Tibial artery (tissue), 4 donors: ENCODE data around the gene ABL2.
"Not testable (repeated sequence)": the region's sequence is repeated elsewhere in the genome, so short reads cannot be mapped to it uniquely, and the experiment has no call there.

Experiments used
- DNase-seq, 2 donors: peaks; one replicate each; pipeline ENCODE4 v3.0.0-alpha.2; 2019
- H3K27ac ChIP-seq, 2 donors: fragments of 200-600 bp; sonication (generic) in 1 of 2; 1 replicate in 1 of 2; 2 replicates in 1 of 2; pipeline ENCODE4 v1.5.1; 2018 to 2019; ENCODE audit warnings: mild to moderate bottlenecking in 1 of 2
- H3K27me3 ChIP-seq, 2 donors: fragments of 200-600 bp; sonication (generic) in 1 of 2; one replicate each; pipeline versions ENCODE4 v1.5.1 to v1.6.0; 2016 to 2019
- H3K36me3 ChIP-seq, 3 donors: fragments of 200-600 bp; sonication (generic) in 2 of 3; one replicate each; pipeline ENCODE4 v1.5.1; 2016 to 2019; ENCODE audit warnings: mild to moderate bottlenecking in 2 of 3
- H3K4me1 ChIP-seq, 4 donors: fragments of 200-600 bp; sonication (generic) in 2 of 4; 1 replicate in 3 of 4; 2 replicates in 1 of 4; pipeline ENCODE4 v1.5.1; 2016 to 2019
- H3K4me3 ChIP-seq, 2 donors: fragments of 200-600 bp; sonication (generic) in 1 of 2; 1 replicate in 1 of 2; 2 replicates in 1 of 2; pipeline ENCODE4 v1.5.1; 2018 to 2019; ENCODE audit warnings: mild to moderate bottlenecking in 2 of 2
- H3K9me3 ChIP-seq, 3 donors: fragments of 200-600 bp; sonication (generic) in 1 of 3; one replicate each; pipeline ENCODE4 v1.5.1; 2016 to 2019
- intact Hi-C: fragments of 100-400 bp; cut with DNase I; formaldehyde crosslinking; loops from one replicate; pipeline ENCODE4 v1.15.0; 2023; ENCODE audit warnings: low total_unique reads
- TF ChIP-seq, protein P1 (sequence below), 2 experiments: fragments of 200-600 bp in 1 of 2; fragments of 450-650 bp in 1 of 2; IDR thresholded peaks; one replicate each; pipeline ENCODE4 v1.5.1; 2017 to 2019; ENCODE audit warnings: antibody characterized with exemption in 2 of 2, mild to moderate bottlenecking in 1 of 2, moderate library complexity in 1 of 2

Gene ABL2

DNA sequence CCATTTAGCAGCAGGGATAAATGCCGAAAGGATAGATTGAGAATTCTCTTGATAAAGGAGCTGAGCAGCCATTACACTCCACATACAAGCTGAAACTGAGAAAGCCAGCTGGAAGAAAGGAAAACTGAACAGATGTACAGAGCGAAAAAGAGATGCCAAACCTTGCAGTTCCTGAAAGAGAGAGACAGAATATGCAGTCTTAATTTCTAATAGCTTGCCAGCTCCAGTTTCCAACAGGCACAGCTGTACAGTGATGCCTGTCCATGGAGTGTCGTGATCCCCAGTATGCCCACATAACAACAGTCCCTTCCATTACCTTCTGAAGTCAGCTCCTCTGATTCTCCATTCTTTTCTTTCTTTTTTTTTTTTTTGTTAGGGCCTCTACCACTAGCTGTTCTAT lies 22.7 kb downstream of the ABL2 start:
- Histone ChIP-seq H3K4me1 (peaks cover 0 to 51% (median 9%) of the 10 kb centered on the region in 4 donors), H3K36me3 (no peaks in the 10 kb centered on the region), H3K27me3 (no peaks in the 10 kb centered on the region), H3K9me3 (no peaks in the 10 kb centered on the region), H3K27ac (no peak overlapping the region), H3K4me3 (no peak overlapping the region)
- intact Hi-C loops: no loop called here
- no peak for DNase-seq
- TF ChIP-seq, protein P1, sequence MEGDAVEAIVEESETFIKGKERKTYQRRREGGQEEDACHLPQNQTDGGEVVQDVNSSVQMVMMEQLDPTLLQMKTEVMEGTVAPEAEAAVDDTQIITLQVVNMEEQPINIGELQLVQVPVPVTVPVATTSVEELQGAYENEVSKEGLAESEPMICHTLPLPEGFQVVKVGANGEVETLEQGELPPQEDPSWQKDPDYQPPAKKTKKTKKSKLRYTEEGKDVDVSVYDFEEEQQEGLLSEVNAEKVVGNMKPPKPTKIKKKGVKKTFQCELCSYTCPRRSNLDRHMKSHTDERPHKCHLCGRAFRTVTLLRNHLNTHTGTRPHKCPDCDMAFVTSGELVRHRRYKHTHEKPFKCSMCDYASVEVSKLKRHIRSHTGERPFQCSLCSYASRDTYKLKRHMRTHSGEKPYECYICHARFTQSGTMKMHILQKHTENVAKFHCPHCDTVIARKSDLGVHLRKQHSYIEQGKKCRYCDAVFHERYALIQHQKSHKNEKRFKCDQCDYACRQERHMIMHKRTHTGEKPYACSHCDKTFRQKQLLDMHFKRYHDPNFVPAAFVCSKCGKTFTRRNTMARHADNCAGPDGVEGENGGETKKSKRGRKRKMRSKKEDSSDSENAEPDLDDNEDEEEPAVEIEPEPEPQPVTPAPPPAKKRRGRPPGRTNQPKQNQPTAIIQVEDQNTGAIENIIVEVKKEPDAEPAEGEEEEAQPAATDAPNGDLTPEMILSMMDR (IDR thresholded peaks at IDR 0.05): no peak

DNA sequence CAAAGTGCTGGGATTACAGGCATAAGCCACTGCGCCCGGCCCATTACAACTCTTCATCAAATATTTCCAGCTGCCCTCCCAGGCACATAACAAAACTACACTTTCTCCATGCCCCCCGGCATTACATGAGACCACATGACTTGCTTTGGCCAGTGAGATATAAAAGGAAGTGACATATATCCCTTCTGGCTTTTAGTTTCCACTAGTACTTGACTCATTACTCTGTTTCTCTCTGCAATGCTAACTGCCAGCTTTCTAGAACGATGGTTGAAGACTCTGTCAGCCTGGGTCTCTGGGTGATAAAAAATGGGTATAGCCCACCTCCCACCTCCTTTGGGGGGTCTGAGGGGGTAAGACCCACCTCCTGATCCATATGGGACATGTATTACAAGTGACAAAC lies 24.2 kb downstream of the ABL2 start:
- H3K27ac ChIP-seq: no peak overlapping the region
- no peaks in the 10 kb centered on the region for H3K36me3 ChIP-seq
- H3K4me1 ChIP-seq: peaks cover 0 to 51% (median 9%) of the 10 kb centered on the region in 4 donors
- DNase-seq: no peak
- H3K27me3 ChIP-seq: no peaks in the 10 kb centered on the region
- no peaks in the 10 kb centered on the region for H3K9me3 ChIP-seq
- TF ChIP-seq, protein P1 (IDR thresholded peaks at IDR 0.05): no peak
- no peak overlapping the region for H3K4me3 ChIP-seq
- intact Hi-C loops: no loop called here

DNA sequence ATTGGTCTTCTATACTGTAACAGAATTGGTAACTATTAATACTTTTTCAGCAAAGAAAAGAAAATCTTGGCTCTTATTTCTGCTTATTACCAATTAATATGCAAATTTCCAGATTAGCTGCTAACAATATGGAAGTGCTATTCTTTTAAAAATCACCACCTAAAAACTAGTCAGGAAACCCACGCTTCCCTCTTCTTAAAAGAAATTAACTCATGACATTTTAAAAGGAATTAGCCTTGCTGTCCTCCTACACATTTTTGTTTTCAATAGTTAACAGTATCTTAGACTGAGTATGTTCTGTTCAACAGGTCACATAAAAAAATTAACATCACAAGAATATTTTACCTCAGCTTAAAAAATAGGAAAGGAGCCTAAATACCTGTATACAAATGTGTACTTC lies 27.3 kb downstream of the ABL2 start:
- Histone ChIP-seq H3K9me3 (no peaks in the 10 kb centered on the region), H3K4me1 (peaks cover 0 to 28% (median 2%) of the 10 kb centered on the region in 4 donors), H3K36me3 (no peaks in the 10 kb centered on the region), H3K4me3 (no peak overlapping the region), H3K27ac (no peak overlapping the region), H3K27me3 (no peaks in the 10 kb centered on the region)
- no peak for DNase-seq
- TF ChIP-seq, protein P1 (IDR thresholded peaks at IDR 0.05): no peak
- intact Hi-C loops: no loop called here

DNA sequence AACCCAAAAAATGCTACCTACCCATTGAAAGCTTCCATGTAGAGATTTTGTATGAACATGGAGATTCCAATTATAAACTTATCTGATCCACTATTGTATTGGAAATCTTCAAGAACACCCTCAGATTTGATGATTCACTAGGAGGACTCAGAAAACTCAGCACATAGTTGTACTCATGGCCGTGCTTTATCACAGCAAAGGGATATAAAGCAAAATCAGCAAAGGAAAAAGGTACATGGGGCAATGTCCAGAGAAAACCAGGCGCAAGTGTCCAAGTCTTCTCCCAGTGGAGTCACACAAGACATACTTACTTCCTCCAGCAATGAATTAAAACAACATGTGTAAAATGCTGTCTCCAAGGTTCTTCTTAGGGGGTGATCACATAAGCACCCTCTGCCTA lies 28.9 kb downstream of the ABL2 start:
- DNase-seq: no peak
- Histone ChIP-seq H3K9me3 (no peaks in the 10 kb centered on the region), H3K4me3 (no peak overlapping the region), H3K4me1 (peaks cover 0 to 13% (median under 1%) of the 10 kb centered on the region in 4 donors), H3K27me3 (no peaks in the 10 kb centered on the region), H3K36me3 (no peaks in the 10 kb centered on the region), H3K27ac (no peak overlapping the region)
- TF ChIP-seq, protein P1 (IDR thresholded peaks at IDR 0.05): no peak
- intact Hi-C loops: no loop called here

DNA sequence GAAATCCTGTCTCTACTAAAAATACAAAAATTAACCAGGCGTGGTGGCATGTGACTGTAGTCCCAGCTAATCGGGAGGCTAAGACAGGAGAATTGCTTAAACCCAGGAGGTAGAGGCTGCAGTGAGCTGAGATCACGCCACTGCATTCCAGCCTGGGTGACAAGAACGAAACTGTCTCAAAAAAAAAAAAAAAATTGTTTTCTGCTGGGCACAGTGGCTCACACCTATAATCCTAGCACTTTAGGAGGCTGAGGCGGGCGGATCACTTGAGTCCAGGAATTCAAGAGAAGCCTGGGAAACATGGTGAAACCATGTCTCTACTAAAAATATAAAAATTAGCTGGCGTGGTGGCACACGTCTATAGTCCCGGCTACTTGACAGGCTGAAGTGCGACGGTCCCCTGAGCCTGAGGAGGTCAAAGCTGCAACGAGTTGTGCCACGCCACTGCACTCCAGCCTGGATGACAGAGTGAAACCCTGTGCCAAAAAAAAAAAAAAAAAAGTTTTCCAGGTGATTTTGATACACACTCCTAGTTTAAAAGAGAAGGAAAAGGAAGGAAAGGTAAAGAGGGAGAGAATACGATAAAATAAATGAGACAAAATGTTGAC lies 31.7 kb downstream of the ABL2 start:
- Histone ChIP-seq H3K27ac (no peak overlapping the region), H3K4me1 (peaks cover 0 to 15% (median 2%) of the 10 kb centered on the region in 4 donors), H3K36me3 (no peaks in the 10 kb centered on the region), H3K27me3 (no peaks in the 10 kb centered on the region), H3K9me3 (no peaks in the 10 kb centered on the region), H3K4me3 (no peak overlapping the region)
- TF ChIP-seq, protein P1 (IDR thresholded peaks at IDR 0.05): no peak
- DNase-seq: no peak
- intact Hi-C loops: loop anchor here (10.0 kb wide), 1 partner anchor 167 kb away; the partner anchor contains the start of gene AXDND1

DNA sequence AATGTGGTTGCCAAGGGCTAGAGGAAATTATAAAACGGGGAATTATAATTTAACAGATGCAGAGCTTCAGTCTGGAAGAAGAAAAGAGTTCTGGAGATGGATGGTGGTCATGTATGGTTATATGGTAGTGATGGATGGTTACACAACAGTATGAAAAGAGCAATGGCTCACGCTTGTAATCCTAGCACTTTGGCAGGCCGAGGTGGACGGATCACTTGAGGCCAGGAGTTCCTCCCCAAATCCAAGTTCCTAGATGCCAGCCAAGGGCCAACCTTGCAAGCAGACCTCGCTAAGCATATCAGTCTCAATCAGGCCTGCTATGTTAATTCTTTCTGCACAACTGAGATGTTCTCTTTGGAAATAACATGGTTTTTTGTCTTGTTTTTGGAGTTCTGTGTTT lies 33.6 kb downstream of the ABL2 start:
- peaks cover 0 to 15% (median 2%) of the 10 kb centered on the region in 4 donors for H3K4me1 ChIP-seq
- H3K4me3 ChIP-seq, H3K27me3 ChIP-seq, H3K9me3 ChIP-seq, H3K27ac ChIP-seq, H3K36me3 ChIP-seq, DNase-seq: not testable (repeated sequence)
- intact Hi-C loops: loop anchor here (10.0 kb wide), 1 partner anchor 169 kb away; the partner anchor contains the start of gene AXDND1
